GM19395 (cell line): ENCODE data around the gene BCCIP.

Experiments
- ATAC-seq: cut with Tn5 transposase; IDR thresholded peaks from one replicate; pipeline ENCODE4 v1.9.1; 2021; ENCODE audit warnings: mild to moderate bottlenecking, moderate library complexity; ENCODE audit not compliant: unreplicated experiment

The BCCIP gene

GRCh38 chr10:125822878-125823662, at the start of gene BCCIP, which contains the start of gene UROS:
Gene BCCIP (plus strand): TSS chr10:125823546. CDS start chr10:125823558, 12 bp downstream.
Gene UROS (minus strand): TSS chr10:125823258. CDS start chr10:125816499, 6,759 bp downstream.
- peak; percentile 83 for ATAC-seq

GRCh38 chr10:125773687-125774543, 49.4 kb upstream of the BCCIP start:
- no peak for ATAC-seq

- ATAC-seq = no peak
These were observed 48.7 kb upstream of the BCCIP start for GRCh38 chr10:125774581-125775191.

GRCh38 chr10:125775491-125776106, 47.7 kb upstream of the BCCIP start, which contains the start of gene MMP21:
Gene MMP21 (minus strand): TSS chr10:125775821. CDS start chr10:125775821, 0 bp downstream.
- no peak for ATAC-seq

- no peak for ATAC-seq
These were observed 45.5 kb upstream of the BCCIP start for GRCh38 chr10:125777806-125778205.

GRCh38 chr10:125778556-125778955, 44.8 kb upstream of the BCCIP start:
- no peak for ATAC-seq

GRCh38 chr10:125779403-125780327, 43.7 kb upstream of the BCCIP start:
- ATAC-seq = no peak

GRCh38 chr10:125781374-125781773, 42.0 kb upstream of the BCCIP start:
- ATAC-seq = no peak

- no peak for ATAC-seq
These were observed 41.3 kb upstream of the BCCIP start for GRCh38 chr10:125782054-125782453.

GRCh38 chr10:125782616-125783015, 40.7 kb upstream of the BCCIP start:
- ATAC-seq = no peak

- no peak for ATAC-seq
These were observed 39.9 kb upstream of the BCCIP start for GRCh38 chr10:125783408-125783807.

- ATAC-seq = peak; percentile 94
These were observed 39.4 kb upstream of the BCCIP start for GRCh38 chr10:125783957-125784356.

- no peak for ATAC-seq
These were observed 37.6 kb upstream of the BCCIP start for GRCh38 chr10:125785791-125786190.

- no peak for ATAC-seq
These were observed 35.0 kb upstream of the BCCIP start for GRCh38 chr10:125788156-125789034.

- no peak for ATAC-seq
These were observed 30.7 kb upstream of the BCCIP start for GRCh38 chr10:125792342-125793300.

GRCh38 chr10:125795128-125795527, 28.2 kb upstream of the BCCIP start:
- ATAC-seq = no peak

- ATAC-seq = no peak
These were observed 27.6 kb upstream of the BCCIP start for GRCh38 chr10:125795637-125796190.
